GM18526 (cell line): ENCODE measurements around the gene ZNF775.

Experiments
- POLR2A ChIP-seq: IDR thresholded peaks from 3 replicates; pipeline ENCODE4 v1.6.1; 2011; ENCODE audit not compliant: insufficient read length; ENCODE audit errors: extremely low read depth

Gene ZNF775

GRCh38 chr7:150439967-150440366 lies 60.8 kb downstream of the ZNF775 start:
- no peak for TF ChIP-seq POLR2A

DNA sequence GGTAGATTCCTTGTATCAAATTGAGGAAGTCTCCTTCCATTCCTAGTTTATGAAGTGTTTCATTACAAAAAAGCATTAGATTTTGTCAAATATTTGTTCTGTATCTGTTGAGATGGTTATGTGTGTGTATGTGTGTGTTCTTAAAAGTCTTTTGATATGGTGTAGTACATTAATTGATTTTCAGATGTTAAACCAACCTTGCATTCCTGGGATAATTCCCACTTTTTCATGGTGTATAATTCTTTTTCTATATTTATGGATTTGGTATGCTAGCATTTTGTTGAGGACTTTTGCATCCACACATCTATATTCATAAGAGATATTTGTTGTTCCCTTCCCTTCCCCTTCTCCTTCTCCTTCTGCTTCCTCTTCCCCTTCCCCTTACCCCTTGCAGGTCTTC lies 62.4 kb downstream of the ZNF775 start:
- no peak for TF ChIP-seq POLR2A

DNA sequence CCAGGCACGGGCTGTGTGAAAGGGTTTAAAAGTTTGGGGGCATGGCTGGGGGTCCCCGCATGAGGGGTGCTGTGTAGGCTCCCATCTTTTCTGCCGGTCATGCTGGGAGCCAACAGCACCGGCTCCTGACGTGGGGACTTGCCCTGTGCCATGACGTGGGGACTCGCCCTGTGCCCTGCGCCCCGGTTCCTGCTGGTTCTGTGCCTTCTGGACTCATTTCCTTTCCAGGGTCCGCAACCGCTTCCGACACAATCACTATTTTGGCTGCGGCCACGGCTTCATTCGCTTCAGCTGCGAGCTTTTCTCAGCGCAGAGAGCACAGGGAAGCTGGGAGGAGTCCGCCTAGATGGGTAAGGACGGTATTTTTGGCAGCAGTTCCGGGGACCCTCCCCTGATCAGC lies 63.7 kb downstream of the ZNF775 start:
- no peak for TF ChIP-seq POLR2A

- no peak for TF ChIP-seq POLR2A
Observed at GRCh38 chr7:150443793-150444540, 64.8 kb downstream of the ZNF775 start.

DNA sequence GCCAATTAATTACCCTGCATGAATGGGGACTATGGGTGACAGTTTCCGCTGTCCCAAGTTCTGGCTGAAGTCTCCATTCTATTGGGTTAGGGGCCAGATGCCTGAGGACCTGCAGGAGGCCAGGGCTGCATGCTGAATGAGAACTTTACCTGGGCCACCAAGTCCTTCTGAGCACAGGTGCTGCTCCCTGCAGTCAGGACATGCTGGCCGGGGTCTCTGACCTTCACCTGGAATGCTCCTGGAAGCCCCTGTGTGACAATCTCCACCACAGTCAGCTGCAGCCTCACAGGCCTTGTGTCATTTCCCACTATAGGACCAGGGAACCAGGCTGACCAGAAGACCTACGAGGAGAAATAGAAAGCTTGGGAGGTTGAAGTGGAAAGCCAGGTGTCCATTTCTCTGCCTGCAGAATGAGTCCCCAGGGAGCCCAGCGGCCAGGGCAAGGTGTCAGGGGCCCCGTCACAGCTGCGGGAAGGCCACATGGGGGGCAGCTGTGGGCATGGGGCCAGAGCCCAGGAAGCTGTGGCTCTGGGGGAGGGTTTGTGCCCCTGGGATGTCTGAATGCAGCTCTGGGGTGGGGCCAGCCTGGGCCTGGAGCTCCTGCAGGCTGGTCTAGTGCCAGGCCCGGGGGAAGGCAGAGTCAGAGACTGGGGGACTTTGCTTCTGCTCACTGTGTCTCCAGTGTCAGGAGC lies 65.7 kb downstream of the ZNF775 start:
- TF ChIP-seq POLR2A = no peak

DNA sequence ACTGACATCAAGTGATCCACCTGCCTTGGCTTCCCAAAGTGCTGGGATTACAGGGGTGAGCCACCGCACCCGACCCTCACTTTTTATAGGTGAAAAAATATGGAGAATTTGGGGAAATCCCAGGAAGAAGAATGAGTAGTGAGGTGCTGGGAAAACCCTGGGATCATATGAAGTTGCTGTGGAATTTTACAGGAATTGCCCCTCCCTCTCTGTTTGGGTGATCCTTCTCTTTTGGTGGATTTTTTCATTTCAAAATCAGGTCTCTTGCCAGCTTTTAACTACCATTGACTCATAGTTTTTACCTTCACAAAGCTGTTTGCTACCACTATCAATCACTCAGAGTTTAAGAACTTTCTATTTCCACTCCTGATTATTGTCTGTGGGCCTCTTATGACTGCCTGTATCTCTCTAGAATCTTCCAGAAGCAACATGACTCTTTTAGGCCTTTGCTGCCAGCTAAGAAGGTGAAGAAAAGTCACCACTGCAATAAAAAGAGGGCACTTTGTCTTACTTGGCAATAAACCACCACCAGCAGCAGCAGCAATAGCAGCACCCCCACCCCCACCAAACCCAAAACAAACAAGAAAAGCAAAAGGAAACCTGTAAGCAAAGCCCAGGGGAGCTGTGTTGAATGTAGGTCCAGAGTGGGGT lies 67.3 kb downstream of the ZNF775 start:
- no peak for TF ChIP-seq POLR2A
